HG03378 (cell line): ENCODE results near the gene ADISSP.

ENCODE experiments used
- ATAC-seq: cut with Tn5 transposase; IDR thresholded peaks from one replicate; pipeline ENCODE4 v1.9.1; 2021; ENCODE audit warnings: mild to moderate bottlenecking, moderate library complexity; ENCODE audit not compliant: unreplicated experiment

Gene ADISSP

GRCh38 chr20:3782597-3782996 is 15.0 kb upstream of the ADISSP start:
- ATAC-seq, result no peak

- peak; percentile 55 for ATAC-seq
Observed at GRCh38 chr20:3781153-3781910, 13.8 kb upstream of the ADISSP start, which contains the start of gene SPEF1. TSS of gene SPEF1 (minus strand) at chr20:3781448. CDS start at chr20:3781287, 161 bp downstream.

- ATAC-seq, result no peak
Observed at GRCh38 chr20:3778976-3779375, 11.4 kb upstream of the ADISSP start.

- ATAC-seq, result no peak
Observed at GRCh38 chr20:3777716-3778629, 10.4 kb upstream of the ADISSP start.

- no peak for ATAC-seq
Observed at GRCh38 chr20:3777381-3777715, 9.8 kb upstream of the ADISSP start.

- no peak for ATAC-seq
Observed at GRCh38 chr20:3775457-3776108, 8.0 kb upstream of the ADISSP start.

- no peak for ATAC-seq
Observed at GRCh38 chr20:3771552-3772058, 4.1 kb upstream of the ADISSP start.

- no peak for ATAC-seq
Observed at GRCh38 chr20:3768342-3769130, 983 bp upstream of the ADISSP start.

GRCh38 chr20:3767110-3767426 is 485 bp downstream of the ADISSP start:
- ATAC-seq, result no peak

GRCh38 chr20:3766422-3767109 is 987 bp downstream of the ADISSP start:
- ATAC-seq, result no peak

- ATAC-seq, result no peak
Observed at GRCh38 chr20:3765171-3765882, 2.2 kb downstream of the ADISSP start.

GRCh38 chr20:3764659-3765058 is 2.9 kb downstream of the ADISSP start:
- no peak for ATAC-seq

GRCh38 chr20:3763671-3764601 is 3.6 kb downstream of the ADISSP start:
- no peak for ATAC-seq

GRCh38 chr20:3760655-3761348 is 6.8 kb downstream of the ADISSP start:
- ATAC-seq, result no peak

GRCh38 chr20:3759884-3760283 is 7.7 kb downstream of the ADISSP start:
- ATAC-seq, result no peak

GRCh38 chr20:3759316-3759823 is 8.2 kb downstream of the ADISSP start:
- ATAC-seq, result no peak

- no peak for ATAC-seq
Observed at GRCh38 chr20:3758566-3758965, 9.0 kb downstream of the ADISSP start.

- no peak for ATAC-seq
Observed at GRCh38 chr20:3757268-3757667, 10.3 kb downstream of the ADISSP start.
